DMS79 (cell line): ENCODE measurements around the gene SEPTIN5.

Experiments
- DNase-seq: peaks from one replicate; lab custom pipeline; 2025; lab: John Stamatoyannopoulos, UW

Gene SEPTIN5

GRCh38 chr22:19705181-19705934 lies 8.9 kb upstream of the SEPTIN5 start:
- no peak for DNase-seq

GRCh38 chr22:19706661-19707151 lies 7.6 kb upstream of the SEPTIN5 start:
- no peak for DNase-seq

GRCh38 chr22:19707347-19708290 lies 6.7 kb upstream of the SEPTIN5 start:
- no peak for DNase-seq

GRCh38 chr22:19708321-19709011 lies 5.8 kb upstream of the SEPTIN5 start:
- no peak for DNase-seq

- DNase-seq = no peak
These were observed 5.1 kb upstream of the SEPTIN5 start for GRCh38 chr22:19709063-19709769.

- DNase-seq = no peak
These were observed 4.1 kb upstream of the SEPTIN5 start for GRCh38 chr22:19710020-19710768.

- no peak for DNase-seq
These were observed 3.6 kb upstream of the SEPTIN5 start for GRCh38 chr22:19710769-19711106.

- no peak for DNase-seq
These were observed 1.1 kb upstream of the SEPTIN5 start for GRCh38 chr22:19713245-19713644.

- DNase-seq = no peak
These were observed 522 bp upstream of the SEPTIN5 start for GRCh38 chr22:19713650-19714311.

GRCh38 chr22:19715188-19715930 lies 1.1 kb downstream of the SEPTIN5 start:
- no peak for DNase-seq

GRCh38 chr22:19716041-19716828 lies 1.9 kb downstream of the SEPTIN5 start:
- no peak for DNase-seq

- DNase-seq = no peak
These were observed 2.5 kb downstream of the SEPTIN5 start for GRCh38 chr22:19716829-19717105.

GRCh38 chr22:19717181-19717580 lies 2.9 kb downstream of the SEPTIN5 start:
- no peak for DNase-seq

GRCh38 chr22:19717691-19718455 lies 3.6 kb downstream of the SEPTIN5 start:
- DNase-seq = no peak

GRCh38 chr22:19718456-19719049 lies 4.2 kb downstream of the SEPTIN5 start:
- no peak for DNase-seq

GRCh38 chr22:19719050-19719482 lies 4.8 kb downstream of the SEPTIN5 start:
- DNase-seq = no peak

- no peak for DNase-seq
These were observed 5.3 kb downstream of the SEPTIN5 start for GRCh38 chr22:19719488-19720021.
